Osteoblast (primary cell): Measurements from ENCODE around the gene LRRC3B. TPM values are rescaled to one million over a fixed set of nuclear protein-coding genes. Genes with fewer than 3 reads are reported as not detected.

ENCODE experiments used
- DNase-seq: peaks from one replicate; pipeline ENCODE4 v3.0.0; 2011; ENCODE audit warnings: low spot score, mixed read lengths; ENCODE audit not compliant: insufficient read length; ENCODE audit errors: missing footprints
- H2AFZ ChIP-seq: 2 replicates; pipeline ENCODE4 v1.6.0; 2011; ENCODE audit warnings: mild to moderate bottlenecking, low read length
- H3K27ac ChIP-seq: 2 replicates; pipeline ENCODE4 v1.5.1; 2011; ENCODE audit warnings: mild to moderate bottlenecking, low read depth, low read length, moderate library complexity
- H3K27me3 ChIP-seq: 2 replicates; pipeline ENCODE4 v1.6.0; 2012; ENCODE audit warnings: mild to moderate bottlenecking, control low read depth, inconsistent platforms, low read length, moderate library complexity; ENCODE audit not compliant: insufficient read depth
- H3K36me3 ChIP-seq: 2 replicates; pipeline ENCODE4 v1.5.1; 2011; ENCODE audit warnings: mild to moderate bottlenecking, low read length, control low read depth, moderate library complexity; ENCODE audit not compliant: insufficient read depth
- H3K4me1 ChIP-seq: 2 replicates; pipeline ENCODE4 v1.5.1; 2011; ENCODE audit warnings: mild to moderate bottlenecking, low read length, control low read depth, moderate library complexity; ENCODE audit not compliant: insufficient read depth
- H3K4me2 ChIP-seq: 2 replicates; pipeline ENCODE4 v1.6.0; 2011; ENCODE audit warnings: mild to moderate bottlenecking, low read length; ENCODE audit not compliant: insufficient read depth
- H3K4me3 ChIP-seq: fragments of 200-600 bp; sonication (generic); 3 replicates; pipeline ENCODE4 v1.5.1; 2012; ENCODE audit warnings: mild to moderate bottlenecking, low read length, inconsistent platforms; ENCODE audit not compliant: insufficient read depth
- H3K79me2 ChIP-seq: 2 replicates; pipeline ENCODE4 v1.6.0; 2012; ENCODE audit warnings: mild to moderate bottlenecking, low read length, control low read depth, inconsistent platforms; ENCODE audit not compliant: insufficient read depth
- H3K9me3 ChIP-seq: 2 replicates; pipeline ENCODE4 v1.5.1; 2011; ENCODE audit warnings: low read depth, low read length, control low read depth
- H4K20me1 ChIP-seq: 2 replicates; pipeline ENCODE4 v1.6.0; 2012; ENCODE audit warnings: mild to moderate bottlenecking, low read length, control low read depth; ENCODE audit not compliant: insufficient read depth
- total RNA-seq: library from RNA; depleted of rRNA; stranded (reverse); fragments of >200 nt; gene quantifications from 2 replicates; pipeline ENCODE4 v1.2.3, GENCODE V29; 2012
- TF ChIP-seq, protein P1 (sequence below): IDR thresholded peaks from 2 replicates; pipeline ENCODE4 v1.5.1; 2011; ENCODE audit warnings: mild to moderate bottlenecking, low read depth, low read length, moderate library complexity; ENCODE audit errors: extremely low read depth

The LRRC3B gene
- total RNA-seq, 1 donor: not detected

- no peak overlapping the region for H2AFZ ChIP-seq
- no peak for DNase-seq
- H3K36me3 ChIP-seq: no peaks in the 10 kb centered on the region
- no peak overlapping the region for H3K4me2 ChIP-seq
- no peaks in the 10 kb centered on the region for H3K27me3 ChIP-seq
- no peaks in the 10 kb centered on the region for H4K20me1 ChIP-seq
- no peaks in the 10 kb centered on the region for H3K79me2 ChIP-seq
- peaks cover 2% of the 10 kb centered on the region for H3K9me3 ChIP-seq
- no peak overlapping the region for H3K4me3 ChIP-seq
- H3K4me1 ChIP-seq: no peaks in the 10 kb centered on the region
- TF ChIP-seq, protein P1, sequence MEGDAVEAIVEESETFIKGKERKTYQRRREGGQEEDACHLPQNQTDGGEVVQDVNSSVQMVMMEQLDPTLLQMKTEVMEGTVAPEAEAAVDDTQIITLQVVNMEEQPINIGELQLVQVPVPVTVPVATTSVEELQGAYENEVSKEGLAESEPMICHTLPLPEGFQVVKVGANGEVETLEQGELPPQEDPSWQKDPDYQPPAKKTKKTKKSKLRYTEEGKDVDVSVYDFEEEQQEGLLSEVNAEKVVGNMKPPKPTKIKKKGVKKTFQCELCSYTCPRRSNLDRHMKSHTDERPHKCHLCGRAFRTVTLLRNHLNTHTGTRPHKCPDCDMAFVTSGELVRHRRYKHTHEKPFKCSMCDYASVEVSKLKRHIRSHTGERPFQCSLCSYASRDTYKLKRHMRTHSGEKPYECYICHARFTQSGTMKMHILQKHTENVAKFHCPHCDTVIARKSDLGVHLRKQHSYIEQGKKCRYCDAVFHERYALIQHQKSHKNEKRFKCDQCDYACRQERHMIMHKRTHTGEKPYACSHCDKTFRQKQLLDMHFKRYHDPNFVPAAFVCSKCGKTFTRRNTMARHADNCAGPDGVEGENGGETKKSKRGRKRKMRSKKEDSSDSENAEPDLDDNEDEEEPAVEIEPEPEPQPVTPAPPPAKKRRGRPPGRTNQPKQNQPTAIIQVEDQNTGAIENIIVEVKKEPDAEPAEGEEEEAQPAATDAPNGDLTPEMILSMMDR: no peak
- H3K27ac ChIP-seq: no peak overlapping the region
These were observed 129.9 kb downstream of the LRRC3B start for GRCh38 chr3:26752466-26752865.

- no peak overlapping the region for H3K27ac ChIP-seq
- no peaks in the 10 kb centered on the region for H3K4me1 ChIP-seq
- DNase-seq: no peak
- TF ChIP-seq, protein P1: no peak
- H3K4me3 ChIP-seq: no peak overlapping the region
- no peaks in the 10 kb centered on the region for H3K79me2 ChIP-seq
- H3K36me3 ChIP-seq: no peaks in the 10 kb centered on the region
- H3K9me3 ChIP-seq: peaks cover 2% of the 10 kb centered on the region
- no peaks in the 10 kb centered on the region for H4K20me1 ChIP-seq
- no peaks in the 10 kb centered on the region for H3K27me3 ChIP-seq
- H3K4me2 ChIP-seq: no peak overlapping the region
- H2AFZ ChIP-seq: no peak overlapping the region
These were observed 130.5 kb downstream of the LRRC3B start for GRCh38 chr3:26753095-26753494.

DNA sequence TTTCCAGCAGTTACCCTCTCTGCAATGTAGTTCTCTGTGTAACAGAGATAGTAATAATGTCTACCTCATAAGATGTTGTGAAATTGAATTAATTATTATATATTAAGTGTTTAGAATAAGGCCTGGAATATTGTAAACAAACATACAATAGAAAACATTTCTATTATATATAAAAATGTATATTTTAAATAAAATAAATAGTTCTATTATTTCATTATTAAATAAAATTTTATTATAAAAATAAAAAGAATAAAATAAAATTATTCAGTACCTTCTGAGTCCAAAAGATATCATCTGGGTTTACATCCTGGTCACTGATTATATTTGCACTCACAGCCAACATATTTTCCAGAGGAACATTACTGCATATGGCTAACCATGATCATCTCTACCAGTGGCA is 135.4 kb downstream of the LRRC3B start:
- no peak for DNase-seq
- Histone ChIP-seq H3K4me1 (no peaks in the 10 kb centered on the region), H3K79me2 (no peaks in the 10 kb centered on the region), H3K4me2 (no peak overlapping the region), H3K4me3 (no peak overlapping the region), H4K20me1 (no peaks in the 10 kb centered on the region), H3K9me3 (no peaks in the 10 kb centered on the region), H2AFZ (no peak overlapping the region), H3K27ac (no peak overlapping the region), H3K27me3 (no peaks in the 10 kb centered on the region), H3K36me3 (no peaks in the 10 kb centered on the region)
- TF ChIP-seq, protein P1: no peak
